HAP-1 (cell line): ENCODE measurements around the gene ZNF804B.

Experiments used
- DNase-seq, 2 experiments: peaks; one replicate each; pipeline ENCODE4 v3.0.0-alpha.2; 2016 to 2020; ENCODE audit warnings: low spot score in 2 of 2
- H3K27me3 ChIP-seq: fragments of 250-450 bp; sonication (Bioruptor Pico); 2 replicates; pipeline ENCODE4 v1.5.1; 2020; ENCODE audit warnings: low read depth, mild to moderate bottlenecking, moderate library complexity
- H3K36me3 ChIP-seq: fragments of 250-450 bp; sonication (Bioruptor Pico); replicated peaks from 2 replicates; pipeline ENCODE4 v1.5.1; 2020; ENCODE audit warnings: mild to moderate bottlenecking
- H3K4me1 ChIP-seq: fragments of 250-450 bp; sonication (Bioruptor Pico); 2 replicates; pipeline ENCODE4 v1.5.1; 2020; ENCODE audit warnings: mild to moderate bottlenecking
- H3K4me3 ChIP-seq: fragments of 250-450 bp; sonication (Bioruptor Pico); 2 replicates; pipeline ENCODE4 v1.5.1; 2020; ENCODE audit warnings: mild to moderate bottlenecking, moderate library complexity
- H3K9me3 ChIP-seq: fragments of 250-450 bp; sonication (Bioruptor Pico); 2 replicates; pipeline ENCODE4 v1.5.1; 2020; ENCODE audit warnings: mild to moderate bottlenecking, moderate library complexity
- in situ Hi-C: fragments of 300-500 bp; cut with MboI; formaldehyde crosslinking; loops from 3 replicates; pipeline ENCODE4 v1.14.3; 2020; ENCODE audit warnings: low sequenced_read_pairs, inconsistent platforms, mixed read lengths

The ZNF804B gene

GRCh38 chr7:88789480-88790064 lies 30.1 kb downstream of the ZNF804B start:
- Histone ChIP-seq H3K4me3 (no peak overlapping the region), H3K36me3 (no peaks in the 10 kb centered on the region), H3K9me3 (no peaks in the 10 kb centered on the region), H3K27me3 (no peaks in the 10 kb centered on the region), H3K4me1 (no peaks in the 10 kb centered on the region)
- peak in 1 of 2 experiments; percentile 21 for DNase-seq
- in situ Hi-C loops: no loop called here

- Histone ChIP-seq H3K27me3 (no peaks in the 10 kb centered on the region), H3K4me3 (no peak overlapping the region), H3K4me1 (no peaks in the 10 kb centered on the region), H3K36me3 (no peaks in the 10 kb centered on the region), H3K9me3 (no peaks in the 10 kb centered on the region)
- in situ Hi-C loops: no loop called here
- DNase-seq: no peak
Measured at GRCh38 chr7:88791891-88792290, 32.4 kb downstream of the ZNF804B start.

- Histone ChIP-seq H3K36me3 (no peaks in the 10 kb centered on the region), H3K27me3 (no peaks in the 10 kb centered on the region), H3K9me3 (no peaks in the 10 kb centered on the region), H3K4me1 (no peaks in the 10 kb centered on the region), H3K4me3 (no peak overlapping the region)
- no peak for DNase-seq
- in situ Hi-C loops: no loop called here
Measured at GRCh38 chr7:88792361-88792760, 32.9 kb downstream of the ZNF804B start.

- DNase-seq: no peak
- no peaks in the 10 kb centered on the region for H3K36me3 ChIP-seq
- H3K9me3 ChIP-seq: no peaks in the 10 kb centered on the region
- no peaks in the 10 kb centered on the region for H3K27me3 ChIP-seq
- no peak within 1 kb of the TSS for H3K4me3 ChIP-seq
- no peaks in the 10 kb centered on the region for H3K4me1 ChIP-seq
- in situ Hi-C loops: no loop called here
Measured at GRCh38 chr7:88795553-88795952, 36.1 kb downstream of the ZNF804B start, which contains the start of gene TEX47. TSS of gene TEX47 (minus strand) at chr7:88795737. CDS start at chr7:88794942, 795 bp downstream.

- Histone ChIP-seq H3K9me3 (no peaks in the 10 kb centered on the region), H3K27me3 (no peaks in the 10 kb centered on the region), H3K4me3 (no peak overlapping the region), H3K4me1 (no peaks in the 10 kb centered on the region), H3K36me3 (no peaks in the 10 kb centered on the region)
- in situ Hi-C loops: no loop called here
- no peak for DNase-seq
Measured at GRCh38 chr7:88801046-88801445, 41.5 kb downstream of the ZNF804B start.

- DNase-seq: no peak
- Histone ChIP-seq H3K36me3 (no peaks in the 10 kb centered on the region), H3K4me3 (no peak overlapping the region), H3K27me3 (no peaks in the 10 kb centered on the region), H3K9me3 (no peaks in the 10 kb centered on the region), H3K4me1 (no peaks in the 10 kb centered on the region)
- in situ Hi-C loops: no loop called here
Measured at GRCh38 chr7:88806280-88807037, 47.0 kb downstream of the ZNF804B start.

- Histone ChIP-seq H3K4me1 (no peaks in the 10 kb centered on the region), H3K4me3 (no peak overlapping the region), H3K9me3 (no peaks in the 10 kb centered on the region), H3K36me3 (no peaks in the 10 kb centered on the region), H3K27me3 (no peaks in the 10 kb centered on the region)
- no peak for DNase-seq
- in situ Hi-C loops: no loop called here
Measured at GRCh38 chr7:88818552-88818951, 59.1 kb downstream of the ZNF804B start.

GRCh38 chr7:88826222-88826621 lies 66.7 kb downstream of the ZNF804B start:
- H3K36me3 ChIP-seq: no peaks in the 10 kb centered on the region
- no peaks in the 10 kb centered on the region for H3K9me3 ChIP-seq
- DNase-seq: no peak
- no peaks in the 10 kb centered on the region for H3K4me1 ChIP-seq
- no peak overlapping the region for H3K4me3 ChIP-seq
- no peaks in the 10 kb centered on the region for H3K27me3 ChIP-seq
- in situ Hi-C loops: no loop called here

GRCh38 chr7:88835147-88835728 lies 75.7 kb downstream of the ZNF804B start:
- Histone ChIP-seq H3K36me3 (no peaks in the 10 kb centered on the region), H3K4me1 (peaks cover 5% of the 10 kb centered on the region; the same call in 1 of the 2 replicates), H3K27me3 (no peaks in the 10 kb centered on the region), H3K4me3 (no peak overlapping the region), H3K9me3 (no peaks in the 10 kb centered on the region)
- peak; percentile 46 to 61 for DNase-seq
- in situ Hi-C loops: no loop called here

- H3K4me3 ChIP-seq: no peak overlapping the region
- in situ Hi-C loops: no loop called here
- DNase-seq: no peak
- H3K27me3 ChIP-seq: no peaks in the 10 kb centered on the region
- no peaks in the 10 kb centered on the region for H3K9me3 ChIP-seq
- H3K36me3 ChIP-seq: no peaks in the 10 kb centered on the region
- H3K4me1 ChIP-seq: no peaks in the 10 kb centered on the region; the same call in 1 of the 2 replicates
Measured at GRCh38 chr7:88842201-88842600, 82.7 kb downstream of the ZNF804B start.

- no peak for DNase-seq
- in situ Hi-C loops: no loop called here
- H3K9me3 ChIP-seq: no peaks in the 10 kb centered on the region
Measured at GRCh38 chr7:88845091-88845490, 85.6 kb downstream of the ZNF804B start.

GRCh38 chr7:88851220-88851619 lies 91.7 kb downstream of the ZNF804B start:
- H3K27me3 ChIP-seq: no peaks in the 10 kb centered on the region
- in situ Hi-C loops: no loop called here
- H3K36me3 ChIP-seq: no peaks in the 10 kb centered on the region
- no peaks in the 10 kb centered on the region for H3K4me1 ChIP-seq
- H3K9me3 ChIP-seq: no peaks in the 10 kb centered on the region
- no peak overlapping the region for H3K4me3 ChIP-seq
- DNase-seq: no peak

More at GRCh38 chr7:88845091-88845490, 85.6 kb downstream of the ZNF804B start:
- no peaks in the 10 kb centered on the region; the same call in 1 of the 2 replicates for H3K4me1 ChIP-seq
- H3K36me3 ChIP-seq: no peaks in the 10 kb centered on the region
- H3K27me3 ChIP-seq: no peaks in the 10 kb centered on the region
- H3K4me3 ChIP-seq: no peak overlapping the region

- in situ Hi-C loops: no loop called here
- no peaks in the 10 kb centered on the region for H3K9me3 ChIP-seq
- H3K27me3 ChIP-seq: no peaks in the 10 kb centered on the region
- no peak for DNase-seq
- no peaks in the 10 kb centered on the region for H3K4me1 ChIP-seq
- H3K4me3 ChIP-seq: no peak overlapping the region
- no peaks in the 10 kb centered on the region for H3K36me3 ChIP-seq
Measured at GRCh38 chr7:88859288-88859687, 99.8 kb downstream of the ZNF804B start.

GRCh38 chr7:88866265-88866863 lies 106.9 kb downstream of the ZNF804B start:
- in situ Hi-C loops: no loop called here
- no peaks in the 10 kb centered on the region for H3K4me1 ChIP-seq
- DNase-seq: no peak
- H3K9me3 ChIP-seq: no peaks in the 10 kb centered on the region; the same call in 1 of the 2 replicates
- no peaks in the 10 kb centered on the region for H3K36me3 ChIP-seq
- no peaks in the 10 kb centered on the region for H3K27me3 ChIP-seq
- no peak overlapping the region for H3K4me3 ChIP-seq
